ENCODE measurements around the gene MRPS30.

MRPS30 gene

GRCh38 chr5:44830951-44831350 is 22.2 kb downstream of the MRPS30 start:
- H2AFZ ChIP-seq (ENCODE audit: low read length), result no peak overlapping the region
- no peak overlapping the region for H3K4me2 ChIP-seq (ENCODE audit: low read depth, low read length, poor library complexity, severe bottlenecking)
- no peak overlapping the region for H3K9ac ChIP-seq (ENCODE audit: low read depth, low read length, poor library complexity, severe bottlenecking)
- H3F3A ChIP-seq (ENCODE audit: low read depth), result no peaks in the 10 kb centered on the region
- no peaks in the 10 kb centered on the region for H3K27me3 ChIP-seq (ENCODE audit: insufficient read depth, low read length, poor library complexity, severe bottlenecking)
- H3K9me2 ChIP-seq (replicated peaks; ENCODE audit: low read depth, low read length), result no peaks in the 10 kb centered on the region
- no peak overlapping the region for H3K4me3 ChIP-seq (ENCODE audit: low read length, poor library complexity, severe bottlenecking)
- H3K9me3 ChIP-seq (ENCODE audit: insufficient read depth, low read depth, low read length), result no peaks in the 10 kb centered on the region
- TF ChIP-seq EZH2phosphoT487 (IDR thresholded peaks at IDR 0.05; ENCODE audit: borderline replicate concordance), result no peak
- no peak for TF ChIP-seq CTCF (conservative IDR thresholded peaks at IDR 0.05; ENCODE audit: low read length)
- H3K36me3 ChIP-seq (ENCODE audit: insufficient read depth, low read length), result no peaks in the 10 kb centered on the region
- H3K4me1 ChIP-seq (ENCODE audit: insufficient read depth, low read length, poor library complexity, severe bottlenecking), result no peaks in the 10 kb centered on the region
- no peaks in the 10 kb centered on the region for H3K79me2 ChIP-seq (ENCODE audit: insufficient read depth, low read length)
- no peaks in the 10 kb centered on the region for H4K20me1 ChIP-seq (ENCODE audit: insufficient read depth, low read length, poor library complexity, severe bottlenecking)

GRCh38 chr5:44833249-44833648 is 24.5 kb downstream of the MRPS30 start:
- no peaks in the 10 kb centered on the region for H3F3A ChIP-seq (ENCODE audit: low read depth)
- H3K36me3 ChIP-seq (ENCODE audit: insufficient read depth, low read length), result no peaks in the 10 kb centered on the region
- H3K4me1 ChIP-seq (ENCODE audit: insufficient read depth, low read length, poor library complexity, severe bottlenecking), result no peaks in the 10 kb centered on the region
- no peak overlapping the region for H2AFZ ChIP-seq (ENCODE audit: low read length)
- TF ChIP-seq CTCF (conservative IDR thresholded peaks at IDR 0.05; ENCODE audit: low read length) (no peak), EZH2phosphoT487 (IDR thresholded peaks at IDR 0.05; ENCODE audit: borderline replicate concordance) (no peak)
- H4K20me1 ChIP-seq (ENCODE audit: insufficient read depth, low read length, poor library complexity, severe bottlenecking), result no peaks in the 10 kb centered on the region
- no peaks in the 10 kb centered on the region for H3K9me3 ChIP-seq (ENCODE audit: insufficient read depth, low read depth, low read length)
- no peak overlapping the region for H3K9ac ChIP-seq (ENCODE audit: low read depth, low read length, poor library complexity, severe bottlenecking)
- H3K9me2 ChIP-seq (replicated peaks; ENCODE audit: low read depth, low read length), result no peaks in the 10 kb centered on the region
- no peak overlapping the region for H3K4me2 ChIP-seq (ENCODE audit: low read depth, low read length, poor library complexity, severe bottlenecking)
- H3K79me2 ChIP-seq (ENCODE audit: insufficient read depth, low read length), result no peaks in the 10 kb centered on the region
- no peak overlapping the region for H3K4me3 ChIP-seq (ENCODE audit: low read length, poor library complexity, severe bottlenecking)
- H3K27me3 ChIP-seq (ENCODE audit: insufficient read depth, low read length, poor library complexity, severe bottlenecking), result no peaks in the 10 kb centered on the region

- Histone ChIP-seq H3K4me1 (ENCODE audit: insufficient read depth, low read length, poor library complexity, severe bottlenecking) (no peaks in the 10 kb centered on the region), H3K79me2 (ENCODE audit: insufficient read depth, low read length) (no peaks in the 10 kb centered on the region), H3K4me3 (ENCODE audit: low read length, poor library complexity, severe bottlenecking) (no peak overlapping the region), H4K20me1 (ENCODE audit: insufficient read depth, low read length, poor library complexity, severe bottlenecking) (no peaks in the 10 kb centered on the region), H3K4me2 (ENCODE audit: low read depth, low read length, poor library complexity, severe bottlenecking) (no peak overlapping the region), H3K9me3 (ENCODE audit: insufficient read depth, low read depth, low read length) (peaks cover 4% of the 10 kb centered on the region; the same call in 1 of the 2 replicates), H3F3A (ENCODE audit: low read depth) (no peaks in the 10 kb centered on the region), H3K9me2 (replicated peaks; ENCODE audit: low read depth, low read length) (no peaks in the 10 kb centered on the region), H3K27me3 (ENCODE audit: insufficient read depth, low read length, poor library complexity, severe bottlenecking) (no peaks in the 10 kb centered on the region), H3K36me3 (ENCODE audit: insufficient read depth, low read length) (no peaks in the 10 kb centered on the region), H3K9ac (ENCODE audit: low read depth, low read length, poor library complexity, severe bottlenecking) (no peak overlapping the region), H2AFZ (ENCODE audit: low read length) (no peak overlapping the region)
- no peak for TF ChIP-seq CTCF (conservative IDR thresholded peaks at IDR 0.05; ENCODE audit: low read length)
- no peak for TF ChIP-seq EZH2phosphoT487 (IDR thresholded peaks at IDR 0.05; ENCODE audit: borderline replicate concordance)
Observed at GRCh38 chr5:44835693-44836092, 26.9 kb downstream of the MRPS30 start.

All from Loucy (cell line).